Esophagus muscularis mucosa (tissue), 4 donors: ENCODE results near the gene VMP1. TPM values are rescaled to one million over a fixed set of nuclear protein-coding genes. Genes with fewer than 3 reads are reported as not detected.
"Not testable (repeated sequence)": the region's sequence is repeated elsewhere in the genome, so short reads cannot be mapped to it uniquely, and the experiment has no call there.

Experiments used
- DNase-seq: peaks from one replicate; pipeline ENCODE4 v3.0.0-alpha.2; 2017; ENCODE audit errors: extremely low spot score
- H3K27ac ChIP-seq, 4 donors: fragments of 200-600 bp; sonication (generic); replicated peaks in 1 of 4; 1 replicate in 3 of 4; 2 replicates in 1 of 4; pipeline ENCODE4 v1.5.1; 2016 to 2019; ENCODE audit warnings: mild to moderate bottlenecking in 1 of 4
- H3K27me3 ChIP-seq, 4 donors: fragments of 200-600 bp; sonication (generic); one replicate each; pipeline versions ENCODE4 v1.5.1 to v1.6.0; 2016 to 2019
- H3K36me3 ChIP-seq, 4 donors: fragments of 200-600 bp; sonication (generic); one replicate each; pipeline ENCODE4 v1.5.1; 2016 to 2019
- H3K4me1 ChIP-seq, 4 donors: fragments of 200-600 bp; sonication (generic); one replicate each; pipeline ENCODE4 v1.5.1; 2016 to 2019
- H3K4me3 ChIP-seq, 4 donors: fragments of 200-600 bp; sonication (generic); 1 replicate in 2 of 4; 2 replicates in 2 of 4; pipeline ENCODE4 v1.5.1; 2016 to 2019; ENCODE audit warnings: mild to moderate bottlenecking in 4 of 4, moderate library complexity in 1 of 4
- H3K9me3 ChIP-seq, 4 donors: fragments of 200-600 bp; sonication (generic); 1 replicate in 3 of 4; 2 replicates in 1 of 4; pipeline ENCODE4 v1.5.1; 2016 to 2019
- CTCF ChIP-seq, 3 experiments: fragments of 200-600 bp in 2 of 3; fragments of 450-650 bp in 1 of 3; sonication (generic) in 2 of 3; IDR thresholded peaks; one replicate each; pipeline ENCODE4 v1.5.1; 2017 to 2019; ENCODE audit warnings: antibody characterized with exemption in 3 of 3, mild to moderate bottlenecking in 2 of 3, moderate library complexity in 1 of 3
- EP300 ChIP-seq: sonication (generic); formaldehyde crosslinking; IDR thresholded peaks from one replicate; pipeline ENCODE4 v1.6.1; 2017; ENCODE audit warnings: antibody characterized with exemption
- POLR2A ChIP-seq: fragments of 450-650 bp; IDR thresholded peaks from one replicate; pipeline ENCODE4 v1.6.1; 2017; ENCODE audit warnings: antibody characterized with exemption, moderate library complexity, mild to moderate bottlenecking, low read depth
- POLR2AphosphoS5 ChIP-seq, 2 donors: sonication (generic); formaldehyde crosslinking; IDR thresholded peaks; one replicate each; pipeline ENCODE4 v1.6.1; 2017; ENCODE audit warnings: antibody characterized with exemption in 2 of 2
- WGBS: methylation state at CpG from one replicate; pipeline ENCODE4 v1.1.5; 2018; 5-methylcytosine and 5-hydroxymethylcytosine counted together
- intact Hi-C: fragments of 100-400 bp; cut with DNase I; formaldehyde crosslinking; loops from one replicate; pipeline ENCODE4 v1.15.1; 2023
- total RNA-seq, 4 donors: library from RNA; depleted of rRNA; stranded (reverse); fragments of >200 nt; gene quantifications; one replicate each; pipeline versions ENCODE4 v1.1.0 to v1.2.1, GENCODE V29; 2016

The VMP1 gene
- total RNA-seq, 4 donors from 2014 or later, result 47.3 to 137 (median 59.6) TPM

GRCh38 chr17:59756236-59756818, 48.9 kb downstream of the VMP1 start:
- Histone ChIP-seq H3K9me3 (no peaks in the 10 kb centered on the region), H3K27ac (peak overlapping the region; percentile 39 to 54 (median 50)), H3K4me3 (no peak overlapping the region), H3K36me3 (peaks cover 0 to 13% (median 5%) of the 10 kb centered on the region in 4 donors), H3K4me1 (peaks cover 4 to 28% (median 20%) of the 10 kb centered on the region in 4 donors), H3K27me3 (no peaks in the 10 kb centered on the region)
- intact Hi-C loops, result no loop called here
- no peak for DNase-seq
- TF ChIP-seq CTCF (IDR thresholded peaks at IDR 0.05) (no peak), EP300 (no peak), POLR2A (no peak), POLR2AphosphoS5 (IDR thresholded peaks at IDR 0.05) (no peak)
- 59% methylated on average over 3 of the region's 3 CpGs for WGBS

GRCh38 chr17:59757043-59757442, 49.6 kb downstream of the VMP1 start:
- Histone ChIP-seq H3K27ac (peak overlapping the region in 3 of 4 donors; percentile 47 to 54 (median 53)), H3K36me3 (peaks cover 0 to 10% (median 4%) of the 10 kb centered on the region in 4 donors), H3K27me3 (no peaks in the 10 kb centered on the region), H3K9me3 (no peaks in the 10 kb centered on the region), H3K4me3 (no peak overlapping the region), H3K4me1 (peaks cover 4 to 32% (median 25%) of the 10 kb centered on the region in 4 donors)
- TF ChIP-seq POLR2AphosphoS5 (IDR thresholded peaks at IDR 0.05) (no peak), POLR2A (no peak), CTCF (IDR thresholded peaks at IDR 0.05) (no peak), EP300 (no peak)
- DNase-seq, result no peak
- intact Hi-C loops, result no loop called here

GRCh38 chr17:59757470-59757869, 50.0 kb downstream of the VMP1 start:
- Histone ChIP-seq H3K27ac (no peak overlapping the region), H3K27me3 (no peaks in the 10 kb centered on the region), H3K4me3 (no peak overlapping the region), H3K9me3 (no peaks in the 10 kb centered on the region), H3K4me1 (peaks cover 4 to 33% (median 27%) of the 10 kb centered on the region in 4 donors), H3K36me3 (peaks cover 0 to 10% (median 4%) of the 10 kb centered on the region in 4 donors)
- 64% methylated on average over 1 of the region's 1 CpG for WGBS
- DNase-seq, result no peak
- TF ChIP-seq CTCF (IDR thresholded peaks at IDR 0.05) (no peak), EP300 (no peak), POLR2AphosphoS5 (IDR thresholded peaks at IDR 0.05) (no peak)
- intact Hi-C loops, result no loop called here

DNA sequence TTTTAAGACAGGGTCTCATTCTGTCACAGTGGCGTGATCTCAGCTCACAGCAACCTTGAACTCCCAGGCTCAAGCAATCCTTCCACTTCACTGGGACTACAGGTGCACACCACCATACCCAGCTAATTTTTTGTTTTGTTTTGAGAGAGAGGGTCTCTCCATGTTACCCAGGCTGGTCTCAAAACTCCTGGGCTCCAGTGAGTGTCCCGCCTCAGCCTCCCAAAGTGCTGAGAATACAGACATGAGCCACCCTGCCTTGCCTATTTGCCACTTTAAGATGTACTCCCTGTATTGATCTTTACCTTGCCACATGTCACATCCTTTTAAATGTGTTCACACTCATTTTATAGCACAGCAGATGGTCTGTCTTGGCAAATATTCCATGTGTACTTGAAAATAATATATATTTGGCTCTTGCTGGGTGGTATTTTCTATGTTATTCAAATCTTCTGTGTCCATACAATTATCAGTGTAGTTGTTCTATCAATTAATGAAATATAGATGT, 50.5 kb downstream of the VMP1 start:
- Histone ChIP-seq H3K36me3 (peaks cover 0 to 10% (median 4%) of the 10 kb centered on the region in 4 donors), H3K9me3 (no peaks in the 10 kb centered on the region), H3K27me3 (no peaks in the 10 kb centered on the region), H3K4me1 (peaks cover 4 to 33% (median 29%) of the 10 kb centered on the region in 4 donors), H3K27ac (no peak overlapping the region), H3K4me3 (no peak overlapping the region)
- DNase-seq, result no peak
- TF ChIP-seq POLR2AphosphoS5 (IDR thresholded peaks at IDR 0.05) (no peak), CTCF (IDR thresholded peaks at IDR 0.05) (no peak), EP300 (no peak), POLR2A (no peak)
- WGBS, result 100% methylated on average over 2 of the region's 2 CpGs
- intact Hi-C loops, result no loop called here

DNA sequence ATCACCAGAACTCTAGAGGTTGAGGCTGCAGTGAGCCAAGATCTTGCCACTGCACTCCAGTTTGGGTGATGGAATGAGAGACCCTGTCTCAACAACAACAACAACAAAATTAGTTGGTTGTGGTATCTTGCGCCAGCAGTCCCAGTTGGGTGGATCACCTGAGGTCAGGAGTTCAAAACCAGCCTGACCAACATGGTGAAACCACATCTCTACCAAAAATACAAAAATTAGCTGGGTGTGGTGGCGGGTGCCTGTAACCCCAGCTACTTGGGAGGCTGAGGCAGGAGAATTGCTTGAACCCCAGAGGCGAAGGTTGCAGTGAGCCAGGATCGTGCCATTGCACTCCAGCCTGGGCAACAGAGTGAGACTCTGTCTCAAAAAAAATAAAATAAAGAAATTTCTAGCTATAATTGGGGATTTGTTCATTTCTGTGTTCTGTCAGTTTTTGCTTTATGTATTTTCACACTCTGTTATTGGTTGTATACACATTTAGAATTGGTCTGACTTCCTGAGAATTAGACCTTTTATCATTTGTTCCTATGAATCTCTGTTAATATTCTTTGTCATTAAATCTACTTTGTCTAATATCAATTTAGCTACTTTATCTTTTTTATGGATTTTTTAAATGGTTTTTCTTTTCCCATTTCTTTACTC, 51.7 kb downstream of the VMP1 start:
- H3K4me1 ChIP-seq, result peaks cover 4 to 28% (median 26%) of the 10 kb centered on the region in 4 donors
- DNase-seq, H3K27me3 ChIP-seq, H3K27ac ChIP-seq, H3K4me3 ChIP-seq, H3K36me3 ChIP-seq, H3K9me3 ChIP-seq, intact Hi-C loops: not testable (repeated sequence)
- WGBS, result over 99% methylated on average over 4 of the region's 4 CpGs
